HG03342 (cell line): ENCODE measurements around the gene NFIL3.
"Not testable (repeated sequence)": the region's sequence is repeated elsewhere in the genome, so short reads cannot be mapped to it uniquely, and the experiment has no call there.

Source experiments
- ATAC-seq: cut with Tn5 transposase; IDR thresholded peaks from one replicate; pipeline ENCODE4 v1.9.1; 2021; ENCODE audit warnings: mild to moderate bottlenecking, moderate library complexity; ENCODE audit not compliant: unreplicated experiment

Gene NFIL3

GRCh38 chr9:91398926-91399325 is 24.7 kb downstream of the NFIL3 start:
- no peak for ATAC-seq

- ATAC-seq: no peak
Measured at GRCh38 chr9:91395553-91396471, 27.8 kb downstream of the NFIL3 start.

- ATAC-seq: no peak
Measured at GRCh38 chr9:91395106-91395552, 28.5 kb downstream of the NFIL3 start.

GRCh38 chr9:91393826-91394225 is 29.8 kb downstream of the NFIL3 start:
- ATAC-seq: no peak

- no peak for ATAC-seq
Measured at GRCh38 chr9:91392435-91392834, 31.2 kb downstream of the NFIL3 start.

- ATAC-seq: no peak
Measured at GRCh38 chr9:91391818-91392217, 31.8 kb downstream of the NFIL3 start.

- no peak for ATAC-seq
Measured at GRCh38 chr9:91391412-91391811, 32.2 kb downstream of the NFIL3 start.

- ATAC-seq: not testable (repeated sequence)
Measured at GRCh38 chr9:91389686-91390085, 33.9 kb downstream of the NFIL3 start.

GRCh38 chr9:91386765-91387164 is 36.9 kb downstream of the NFIL3 start:
- ATAC-seq: no peak

GRCh38 chr9:91384954-91385353 is 38.7 kb downstream of the NFIL3 start:
- ATAC-seq: no peak

GRCh38 chr9:91383577-91383976 is 40.1 kb downstream of the NFIL3 start:
- no peak for ATAC-seq

- ATAC-seq: no peak
Measured at GRCh38 chr9:91382298-91382697, 41.3 kb downstream of the NFIL3 start.

GRCh38 chr9:91379426-91379825 is 44.2 kb downstream of the NFIL3 start:
- ATAC-seq: no peak

GRCh38 chr9:91378695-91379127 is 44.9 kb downstream of the NFIL3 start:
- no peak for ATAC-seq

GRCh38 chr9:91378054-91378453 is 45.6 kb downstream of the NFIL3 start:
- ATAC-seq: not testable (repeated sequence)

GRCh38 chr9:91376239-91376638 is 47.4 kb downstream of the NFIL3 start:
- no peak for ATAC-seq

GRCh38 chr9:91374939-91375338 is 48.7 kb downstream of the NFIL3 start:
- ATAC-seq: no peak

- ATAC-seq: no peak
Measured at GRCh38 chr9:91371894-91372293, 51.7 kb downstream of the NFIL3 start.

GRCh38 chr9:91370006-91370405 is 53.6 kb downstream of the NFIL3 start:
- not testable (repeated sequence) for ATAC-seq

GRCh38 chr9:91364702-91365101 is 58.9 kb downstream of the NFIL3 start:
- no peak for ATAC-seq

GRCh38 chr9:91364005-91364404 is 59.6 kb downstream of the NFIL3 start:
- no peak for ATAC-seq

GRCh38 chr9:91362051-91362611 is 61.5 kb downstream of the NFIL3 start:
- peak; percentile 21 for ATAC-seq
